GM12878 (cell line): Measurements from ENCODE around the gene IL27RA. TPM values are rescaled to one million over a fixed set of nuclear protein-coding genes. Genes with fewer than 3 reads are reported as not detected.
A peak's percentile ranks its signal among the peaks of the same experiment; 100 is the strongest.

ENCODE experiments used
- ATAC-seq: fragments of 200-7000 bp; cut with Tn5 transposase; 3 replicates; pipeline ENCODE4 v1.9.1; 2020; ENCODE audit warnings: mild to moderate bottlenecking, moderate library complexity
- BruUV-seq: library from RNA; stranded (reverse); fragments of 400-500 nt; replicated peaks from 2 replicates; lab custom pipeline; 2021; lab: Mats Ljungman, UMichigan
- CTCF ChIA-PET: fragments of 300-600 bp; sonication (Branson Sonifier 250); formaldehyde crosslinking; extraction: SDS; loops from one replicate; lab custom pipeline; 2021; ENCODE audit warnings: inconsistent platforms; lab: Yijun Ruan, JAX
- POLR2A ChIA-PET: fragments of 350-600 bp; formaldehyde crosslinking; extraction: SDS; loops from one replicate; lab custom pipeline; 2021; ENCODE audit warnings: inconsistent platforms; lab: Charles Lee
- RAD21 ChIA-PET: fragments of 300-600 bp; sonication (Branson Sonifier 250); formaldehyde crosslinking; loops from one replicate; lab custom pipeline; 2023; ENCODE audit warnings: antibody characterized with exemption; ENCODE audit not compliant: unreplicated experiment; lab: Charles Lee
- SMC1A ChIA-PET: fragments of 300-600 bp; sonication (Branson Sonifier 250); formaldehyde crosslinking; loops from one replicate; lab custom pipeline; 2023; ENCODE audit not compliant: unreplicated experiment, uncharacterized antibody; lab: Charles Lee
- DNase-seq: peaks from one replicate; pipeline ENCODE4 v3.0.0-alpha.2; 2011; ENCODE audit warnings: low read depth, low spot score
- FAIRE-seq: peaks from 3 replicates; lab custom pipeline; 2011; peaks lifted over from hg19 to GRCh38; lab: Jason Lieb, UNC
- H2AFZ ChIP-seq: 2 replicates; pipeline ENCODE4 v1.6.0; 2011; ENCODE audit warnings: low read depth, low read length, control low read depth; ENCODE audit not compliant: control insufficient read depth
- H3K27ac ChIP-seq: 2 replicates; pipeline ENCODE4 v1.5.1; 2011; ENCODE audit warnings: control low read depth; ENCODE audit not compliant: control insufficient read depth, insufficient read depth
- H3K27me3 ChIP-seq, 2 experiments: replicated peaks in 1 of 2; 2 replicates each; pipeline versions ENCODE4 v1.6.0 to v1.6.1; 2011; ENCODE audit warnings: low read length in 1 of 2; ENCODE audit not compliant: control insufficient read depth in 2 of 2, insufficient read depth in 2 of 2
- H3K36me3 ChIP-seq, 2 experiments: 2 replicates each; pipeline ENCODE4 v1.5.1; 2011; ENCODE audit warnings: low read length in 1 of 2; ENCODE audit not compliant: control insufficient read depth in 2 of 2, insufficient read depth in 2 of 2
- H3K4me1 ChIP-seq: 2 replicates; pipeline ENCODE4 v1.6.1; 2011; ENCODE audit warnings: mild to moderate bottlenecking, low read length, moderate library complexity, mixed read lengths; ENCODE audit not compliant: control insufficient read depth, insufficient read depth
- H3K4me2 ChIP-seq: 2 replicates; pipeline ENCODE4 v1.6.0; 2011; ENCODE audit warnings: control low read depth; ENCODE audit not compliant: control insufficient read depth, insufficient read depth
- H3K4me3 ChIP-seq: fragments of 200-600 bp; sonication (generic); 2 replicates; pipeline ENCODE4 v1.5.1; 2016
- H3K79me2 ChIP-seq: 2 replicates; pipeline ENCODE4 v1.6.0; 2011; ENCODE audit warnings: low read length; ENCODE audit not compliant: control insufficient read depth, insufficient read depth
- H3K9ac ChIP-seq: 2 replicates; pipeline ENCODE4 v1.8.0; 2011; ENCODE audit warnings: low read length, control low read depth, mixed read lengths; ENCODE audit not compliant: control insufficient read depth, insufficient read depth
- H3K9me3 ChIP-seq: replicated peaks from 3 replicates; pipeline ENCODE4 v1.5.1; 2011; ENCODE audit warnings: mild to moderate bottlenecking, low read length; ENCODE audit not compliant: control insufficient read depth, insufficient read depth
- H4K20me1 ChIP-seq: 2 replicates; pipeline ENCODE4 v1.6.0; 2011; ENCODE audit not compliant: control insufficient read depth, insufficient read depth
- BCL3 ChIP-seq: IDR thresholded peaks from 2 replicates; pipeline ENCODE4 v1.6.1; 2011; ENCODE audit warnings: borderline replicate concordance, low read depth, mild to moderate bottlenecking, moderate library complexity, low read length; ENCODE audit not compliant: insufficient read depth, poor library complexity, severe bottlenecking
- CBX5 ChIP-seq: sonication (generic); IDR thresholded peaks from 2 replicates; pipeline ENCODE4 v1.6.1; 2016; ENCODE audit warnings: low read depth, moderate library complexity, mild to moderate bottlenecking, inconsistent platforms
- EP300 ChIP-seq, 2 experiments: fragments of 150-350 bp in 1 of 2; IDR thresholded peaks; 2 replicates each; pipeline ENCODE4 v1.6.1; 2011 to 2012; ENCODE audit warnings: low read depth in 2 of 2, low read length in 2 of 2, borderline replicate concordance in 1 of 2, improper control_type of control experiment in 1 of 2, inconsistent platforms in 1 of 2; ENCODE audit not compliant: control insufficient read depth in 1 of 2
- FOXM1 ChIP-seq: IDR thresholded peaks from 2 replicates; pipeline ENCODE4 v1.6.1; 2012; ENCODE audit warnings: low read depth, mild to moderate bottlenecking, inconsistent platforms, low read length, moderate library complexity
- HDAC6 ChIP-seq: fragments of 200-600 bp; sonication (generic); IDR thresholded peaks from one replicate; pipeline ENCODE4 v1.8.0; 2017; ENCODE audit warnings: antibody characterized with exemption; ENCODE audit not compliant: unreplicated experiment
- IRF3 ChIP-seq: fragments of 450-650 bp; IDR thresholded peaks from 2 replicates; pipeline ENCODE4 v1.6.1; 2014; ENCODE audit warnings: mild to moderate bottlenecking
- JUNB ChIP-seq: IDR thresholded peaks from 2 replicates; pipeline ENCODE4 v1.6.1; 2016; ENCODE audit warnings: antibody characterized with exemption, mild to moderate bottlenecking
- PML ChIP-seq: IDR thresholded peaks from 2 replicates; pipeline ENCODE4 v1.6.1; 2012; ENCODE audit warnings: low read length, inconsistent platforms
- RUNX3 ChIP-seq: IDR thresholded peaks from 2 replicates; pipeline ENCODE4 v1.6.1; 2012; ENCODE audit warnings: low read length, inconsistent platforms
- SKIL ChIP-seq: fragments of 450-650 bp; IDR thresholded peaks from 2 replicates; pipeline ENCODE4 v1.6.1; 2017; ENCODE audit warnings: mild to moderate bottlenecking, low read depth, inconsistent platforms; ENCODE audit not compliant: poor library complexity, severe bottlenecking
- SPI1 ChIP-seq: IDR thresholded peaks from 2 replicates; pipeline ENCODE4 v1.6.1; 2011; ENCODE audit warnings: low read depth, mild to moderate bottlenecking, low read length, moderate library complexity, borderline replicate concordance; ENCODE audit not compliant: insufficient read depth
- SREBF2 ChIP-seq: IDR thresholded peaks from 2 replicates; pipeline ENCODE4 v1.6.1; 2012; ENCODE audit warnings: mild to moderate bottlenecking, low read length
- YBX1 ChIP-seq: fragments of 450-650 bp; IDR thresholded peaks from 2 replicates; pipeline ENCODE4 v1.6.1; 2016; ENCODE audit warnings: antibody characterized with exemption
- ZBTB11 ChIP-seq: fragments of 450-650 bp; formaldehyde crosslinking; IDR thresholded peaks from 2 replicates; pipeline ENCODE4 v1.5.0; 2022; ENCODE audit warnings: mild to moderate bottlenecking, missing genetic modification characterization
- WGBS: methylation state at CpG from one replicate; pipeline ENCODE4 v1.1.6; 2016; ENCODE audit warnings: low lambda C conversion rate; ENCODE audit not compliant: insufficient replicate concordance, insufficient coverage; ENCODE audit errors: missing lambda C conversion rate; 5-methylcytosine and 5-hydroxymethylcytosine counted together
- in situ Hi-C: fragments of 300-500 bp; cut with MboI; formaldehyde crosslinking; loops from 9 replicates; pipeline ENCODE4 v1.14.3; 2018; ENCODE audit warnings: mixed read lengths
- intact Hi-C: fragments of 100-400 bp; cut with micrococcal nuclease; formaldehyde crosslinking; loops from one replicate; pipeline ENCODE4 v1.14.2; 2022; ENCODE audit not compliant: unreplicated experiment
- polyA plus RNA-seq, 11 experiments: library from polyadenylated mRNA; depleted of rRNA in 4 of 11; unstranded in 6 of 11; stranded (reverse) in 5 of 11; fragments of >200 nt; fragmentation: Nextera tagmentation in 4 of 11; fragmentation: Illumina TruSeq in 1 of 11; extraction: Ambion mirVana in 4 of 11; extraction: Trizol in 1 of 11; gene quantifications; 1 replicate in 1 of 11; 2 replicates in 10 of 11; pipeline versions ENCODE4 v1.2.1 to v1.2.3, GENCODE V29; 2011 to 2016; ENCODE audit warnings: inconsistent platforms in 2 of 11, missing spikeins in 2 of 11, low read depth in 1 of 11
- total RNA-seq, 4 experiments: library from RNA; depleted of rRNA in 3 of 4; stranded (reverse); fragments of >200 nt in 3 of 4; fragmentation: Illumina TruSeq in 1 of 4; extraction: Trizol in 1 of 4; gene quantifications; 2 replicates each; pipeline versions ENCODE4 v1.2.1 to v1.2.3, GENCODE V29; 2013 to 2021

Gene IL27RA
- total and polyA plus RNA-seq, 10 of the 15 experiments (the other 5 are each of a cell fraction or from before 2014, with no cell fraction given): 8.4 to 63.5 (median 41.2) TPM

- Histone ChIP-seq H3K9me3 (no peaks in the 10 kb centered on the region), H3K36me3 (no peaks in the 10 kb centered on the region), H4K20me1 (no peaks in the 10 kb centered on the region), H3K4me1 (peaks cover 47% of the 10 kb centered on the region), H3K27ac (peak overlapping the region; percentile 80), H3K27me3 (no peaks in the 10 kb centered on the region), H3K4me2 (peak overlapping the region; percentile 95), H3K79me2 (peaks cover 11% of the 10 kb centered on the region), H3K4me3 (peak overlapping the region; percentile 79), H2AFZ (peak overlapping the region; percentile 85), H3K9ac (peak overlapping the region; percentile 61)
- WGBS: under 1% methylated on average over 10 of the region's 50 CpGs
- intact Hi-C loops (loop anchor here (2.0 to 10.0 kb wide), 2 partner anchors 19 to 851 kb away; partner anchors contain the start of genes IER2 and STX10), in situ Hi-C loops (no loop called here)
- BruUV-seq: TSS peak; percentile 87
- ChIA-PET SMC1A (interaction anchor here (0.6 to 4.0 kb wide), 11 partner anchors 9 to 275 kb away, joined by 3 to 18 read pairs (median 8); partner anchors contain the start of gene IL27RA), CTCF (interaction anchor here (1.0 to 5.1 kb wide), 9 partner anchors 12 to 131 kb away, joined by 3 to 30 read pairs (median 5); partner anchors contain the start of genes ASF1B, DCAF15 and IL27RA), POLR2A (interaction anchor here (0.7 to 4.9 kb wide), 15 partner anchors 10 to 99 kb away, joined by 3 to 49 read pairs (median 6); partner anchors contain the start of gene IL27RA), RAD21 (interaction anchor here (0.8 to 4.6 kb wide), 12 partner anchors 10 to 166 kb away, joined by 3 to 35 read pairs (median 9); partner anchors contain the start of genes ASF1B, DCAF15 and IL27RA)
- DNase-seq (peak; percentile 39), ATAC-seq (peak; percentile 70), FAIRE-seq (no peak)
- no peak for TF ChIP-seq IRF3
- no peak for TF ChIP-seq ZBTB11
- no peak for TF ChIP-seq SPI1
- TF ChIP-seq SKIL: no peak
- TF ChIP-seq HDAC6: no peak
- TF ChIP-seq YBX1: no peak
- TF ChIP-seq EP300 (IDR thresholded peaks at IDR 0.05; ENCODE audit: borderline replicate concordance in 1 of 2, control insufficient read depth in 1 of 2, low read depth in 2 of 2, low read length in 2 of 2): 0 out of 4 replicates have a peak, but pooled peaks of 1 of the 2 experiments have one; percentile 47
- TF ChIP-seq FOXM1: no peak
- no peak for TF ChIP-seq JUNB
- TF ChIP-seq PML: no peak
- TF ChIP-seq BCL3: peak; percentile 7
- no peak for TF ChIP-seq SREBF2
- TF ChIP-seq RUNX3: peak; percentile 3; the same call in 1 of the 2 replicates
- TF ChIP-seq CBX5: no peak
Measured at GRCh38 chr19:14005349-14006084, 26.0 kb upstream of the IL27RA start.
